Measurements from ENCODE around the gene PTMS.

The PTMS gene

GRCh38 chr12:6790496-6791150 lies 24.5 kb downstream of the PTMS start:
- H3K4me3 ChIP-seq (ENCODE audit: low read length in 2 of 2), result no peak overlapping the region
- no peak overlapping the region for H4K91ac ChIP-seq (ENCODE audit: low read depth, low read length, poor library complexity)
- no peak overlapping the region for H3K14ac ChIP-seq (ENCODE audit: low read length)
- no peak overlapping the region for H3K23ac ChIP-seq (ENCODE audit: low read depth, low read length, poor library complexity)
- no peaks in the 10 kb centered on the region for H3K36me3 ChIP-seq (replicated peaks in 1 of 2; ENCODE audit: control insufficient read depth in 2 of 2, insufficient read depth in 2 of 2, low read length in 2 of 2)
- no peaks in the 10 kb centered on the region for H3K27me3 ChIP-seq (ENCODE audit: control insufficient read depth in 3 of 3, insufficient read depth in 3 of 3, low read depth in 1 of 3, low read length in 3 of 3)
- DNase-seq (ENCODE audit: low spot score), result no peak
- H2BK15ac ChIP-seq (ENCODE audit: low read length), result no peak overlapping the region
- H3K79me1 ChIP-seq (ENCODE audit: low read depth, low read length), result no peaks in the 10 kb centered on the region
- no peak overlapping the region for H2BK12ac ChIP-seq (ENCODE audit: low read length)
- peaks cover 21 to 30% of the 10 kb centered on the region in 2 donors for H3K4me1 ChIP-seq (ENCODE audit: control insufficient read depth in 2 of 2, insufficient read depth in 1 of 2, low read depth in 1 of 2, low read length in 2 of 2)
- peak overlapping the region; percentile 69 for H2AFZ ChIP-seq (ENCODE audit: low read length)
- no peak overlapping the region for H3K4me2 ChIP-seq (ENCODE audit: insufficient read depth, low read length, poor library complexity, severe bottlenecking)
- no peak overlapping the region for H3K9ac ChIP-seq (ENCODE audit: low read depth, low read length, poor library complexity)
- H2BK5ac ChIP-seq (ENCODE audit: low read length), result no peak overlapping the region
- no peak overlapping the region for H3K18ac ChIP-seq (ENCODE audit: low read length)
- H3K9me3 ChIP-seq (replicated peaks in 1 of 2; ENCODE audit: control insufficient read depth in 2 of 2, insufficient read depth in 1 of 2, low read depth in 1 of 2, low read length in 2 of 2), result no peaks in the 10 kb centered on the region
- no CpG with 5 or more reads among the region's 12 CpGs for WGBS, 2 donors (ENCODE audit: extremely low coverage in 2 of 2, insufficient read length in 2 of 2, insufficient replicate concordance in 1 of 2)
- H2BK120ac ChIP-seq (ENCODE audit: low read depth, low read length), result no peak overlapping the region
- no peak overlapping the region for H4K8ac ChIP-seq (ENCODE audit: low read depth, low read length)
- H2AK5ac ChIP-seq (ENCODE audit: low read depth, low read length), result no peak overlapping the region
- no peak overlapping the region for H3K4ac ChIP-seq (ENCODE audit: low read length)
- H3K27ac ChIP-seq (replicated peaks; ENCODE audit: low read length), result no peak overlapping the region

- no CpG with 5 or more reads among the region's 13 CpGs for WGBS, 2 donors (ENCODE audit: extremely low coverage in 2 of 2, insufficient read length in 2 of 2, insufficient replicate concordance in 1 of 2)
- peak overlapping the region; percentile 31 for H2BK5ac ChIP-seq (ENCODE audit: low read length)
- H2AK5ac ChIP-seq (ENCODE audit: low read depth, low read length), result peak overlapping the region; percentile 77
- H2BK120ac ChIP-seq (ENCODE audit: low read depth, low read length), result no peak overlapping the region
- no peak overlapping the region for H3K27ac ChIP-seq (replicated peaks; ENCODE audit: low read length)
- peak overlapping the region; percentile 89 for H2BK12ac ChIP-seq (ENCODE audit: low read length)
- peak overlapping the region; percentile 2 for H3K23ac ChIP-seq (ENCODE audit: low read depth, low read length, poor library complexity)
- H3K18ac ChIP-seq (ENCODE audit: low read length), result peak overlapping the region; percentile 88
- peak overlapping the region; percentile 89 for H2AFZ ChIP-seq (ENCODE audit: low read length)
- no peaks in the 10 kb centered on the region for H3K36me3 ChIP-seq (replicated peaks in 1 of 2; ENCODE audit: control insufficient read depth in 2 of 2, insufficient read depth in 2 of 2, low read length in 2 of 2)
- H3K9me3 ChIP-seq (replicated peaks in 1 of 2; ENCODE audit: control insufficient read depth in 2 of 2, insufficient read depth in 1 of 2, low read depth in 1 of 2, low read length in 2 of 2), result no peaks in the 10 kb centered on the region
- H4K8ac ChIP-seq (ENCODE audit: low read depth, low read length), result peak overlapping the region; percentile 92
- no peak overlapping the region for H3K9ac ChIP-seq (ENCODE audit: low read depth, low read length, poor library complexity)
- H3K4ac ChIP-seq (ENCODE audit: low read length), result no peak overlapping the region
- no peak overlapping the region for H4K91ac ChIP-seq (ENCODE audit: low read depth, low read length, poor library complexity)
- H3K4me1 ChIP-seq (ENCODE audit: control insufficient read depth in 2 of 2, insufficient read depth in 1 of 2, low read depth in 1 of 2, low read length in 2 of 2), result peaks cover 18 to 22% of the 10 kb centered on the region in 2 donors
- H3K79me1 ChIP-seq (ENCODE audit: low read depth, low read length), result no peaks in the 10 kb centered on the region
- DNase-seq (ENCODE audit: low spot score), result no peak
- peak overlapping the region in 1 of 2 donors; percentile 15 for H3K4me3 ChIP-seq (ENCODE audit: low read length in 2 of 2)
- no peaks in the 10 kb centered on the region for H3K27me3 ChIP-seq (ENCODE audit: control insufficient read depth in 3 of 3, insufficient read depth in 3 of 3, low read depth in 1 of 3, low read length in 3 of 3)
- no peak overlapping the region for H3K14ac ChIP-seq (ENCODE audit: low read length)
- peak overlapping the region; percentile 11 for H2BK15ac ChIP-seq (ENCODE audit: low read length)
- H3K4me2 ChIP-seq (ENCODE audit: insufficient read depth, low read length, poor library complexity, severe bottlenecking), result no peak overlapping the region
These were observed 25.9 kb downstream of the PTMS start for GRCh38 chr12:6791931-6792520.

DNA sequence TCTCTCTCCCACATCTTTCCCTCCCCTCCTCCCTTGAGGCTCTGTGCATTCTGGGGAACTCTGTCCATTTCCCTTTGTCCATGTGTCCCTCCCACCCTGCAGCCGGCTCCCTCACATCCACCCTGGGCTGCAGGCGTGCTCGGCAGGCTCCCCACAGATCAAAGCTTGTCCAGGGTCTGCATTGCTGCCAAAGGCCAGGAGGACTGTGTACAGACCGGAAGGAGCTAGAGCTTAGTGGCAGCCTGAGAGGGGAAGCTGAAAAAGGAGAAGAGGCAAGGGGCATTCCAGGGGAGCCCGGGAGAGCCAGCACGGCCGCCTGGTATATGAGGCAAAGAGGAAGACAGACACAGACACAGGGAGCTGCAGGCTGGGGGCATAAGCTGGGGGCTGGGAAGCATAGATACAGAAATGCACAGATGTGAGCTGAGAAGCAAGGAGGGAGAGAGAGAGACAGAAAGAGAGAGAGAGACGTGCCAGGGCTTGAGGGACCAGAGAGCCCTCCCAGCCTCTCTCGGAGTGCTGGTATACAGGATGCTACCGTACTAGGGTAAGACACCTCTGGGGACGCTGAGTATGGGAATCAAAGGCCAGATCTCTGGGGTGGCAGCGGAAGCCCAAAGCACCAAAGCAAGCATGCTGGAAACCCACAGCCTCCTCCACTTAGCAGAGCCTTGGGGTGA lies 26.5 kb downstream of the PTMS start:
- H3K27me3 ChIP-seq (ENCODE audit: control insufficient read depth in 3 of 3, insufficient read depth in 3 of 3, low read depth in 1 of 3, low read length in 3 of 3), result no peaks in the 10 kb centered on the region
- peak overlapping the region; percentile 11 for H2BK15ac ChIP-seq (ENCODE audit: low read length)
- no peak overlapping the region for H4K91ac ChIP-seq (ENCODE audit: low read depth, low read length, poor library complexity)
- peak overlapping the region; percentile 1 for H3K14ac ChIP-seq (ENCODE audit: low read length)
- peak overlapping the region; percentile 89 for H2AFZ ChIP-seq (ENCODE audit: low read length)
- H3K27ac ChIP-seq (replicated peaks; ENCODE audit: low read length), result peak overlapping the region; percentile 37
- H3K4me1 ChIP-seq (ENCODE audit: control insufficient read depth in 2 of 2, insufficient read depth in 1 of 2, low read depth in 1 of 2, low read length in 2 of 2), result peaks cover 18% of the 10 kb centered on the region in 2 donors
- DNase-seq (ENCODE audit: low spot score), result no peak
- no peak overlapping the region for H2AK5ac ChIP-seq (ENCODE audit: low read depth, low read length)
- H3K36me3 ChIP-seq (replicated peaks in 1 of 2; ENCODE audit: control insufficient read depth in 2 of 2, insufficient read depth in 2 of 2, low read length in 2 of 2), result no peaks in the 10 kb centered on the region
- H3K4me2 ChIP-seq (ENCODE audit: insufficient read depth, low read length, poor library complexity, severe bottlenecking), result no peak overlapping the region
- H3K9ac ChIP-seq (ENCODE audit: low read depth, low read length, poor library complexity), result no peak overlapping the region
- H3K9me3 ChIP-seq (replicated peaks in 1 of 2; ENCODE audit: control insufficient read depth in 2 of 2, insufficient read depth in 1 of 2, low read depth in 1 of 2, low read length in 2 of 2), result no peaks in the 10 kb centered on the region
- no peak overlapping the region for H2BK120ac ChIP-seq (ENCODE audit: low read depth, low read length)
- H3K4ac ChIP-seq (ENCODE audit: low read length), result no peak overlapping the region
- H3K23ac ChIP-seq (ENCODE audit: low read depth, low read length, poor library complexity), result no peak overlapping the region
- WGBS, 2 donors (ENCODE audit: extremely low coverage in 2 of 2, insufficient read length in 2 of 2, insufficient replicate concordance in 1 of 2), result no CpG with 5 or more reads among the region's 12 CpGs
- H4K8ac ChIP-seq (ENCODE audit: low read depth, low read length), result no peak overlapping the region
- no peak overlapping the region for H2BK12ac ChIP-seq (ENCODE audit: low read length)
- peak overlapping the region; percentile 31 for H2BK5ac ChIP-seq (ENCODE audit: low read length)
- H3K4me3 ChIP-seq (ENCODE audit: low read length in 2 of 2), result peak overlapping the region in 1 of 2 donors; percentile 15
- no peaks in the 10 kb centered on the region for H3K79me1 ChIP-seq (ENCODE audit: low read depth, low read length)
- peak overlapping the region; percentile 22 for H3K18ac ChIP-seq (ENCODE audit: low read length)

GRCh38 chr12:6795088-6795487 lies 28.9 kb downstream of the PTMS start:
- Histone ChIP-seq H3K23ac (ENCODE audit: low read depth, low read length, poor library complexity) (no peak overlapping the region), H3K4me1 (ENCODE audit: control insufficient read depth in 2 of 2, insufficient read depth in 1 of 2, low read depth in 1 of 2, low read length in 2 of 2) (peaks cover 12% of the 10 kb centered on the region in 2 donors), H3K18ac (ENCODE audit: low read length) (no peak overlapping the region), H3K9me3 (replicated peaks in 1 of 2; ENCODE audit: control insufficient read depth in 2 of 2, insufficient read depth in 1 of 2, low read depth in 1 of 2, low read length in 2 of 2) (no peaks in the 10 kb centered on the region), H4K91ac (ENCODE audit: low read depth, low read length, poor library complexity) (no peak overlapping the region), H2AFZ (ENCODE audit: low read length) (no peak overlapping the region), H2BK15ac (ENCODE audit: low read length) (no peak overlapping the region), H3K4me2 (ENCODE audit: insufficient read depth, low read length, poor library complexity, severe bottlenecking) (no peak overlapping the region), H3K79me1 (ENCODE audit: low read depth, low read length) (no peaks in the 10 kb centered on the region), H4K8ac (ENCODE audit: low read depth, low read length) (no peak overlapping the region), H2BK5ac (ENCODE audit: low read length) (no peak overlapping the region), H3K4me3 (ENCODE audit: low read length in 2 of 2) (no peak overlapping the region), H3K36me3 (replicated peaks in 1 of 2; ENCODE audit: control insufficient read depth in 2 of 2, insufficient read depth in 2 of 2, low read length in 2 of 2) (no peaks in the 10 kb centered on the region), H3K27me3 (ENCODE audit: control insufficient read depth in 3 of 3, insufficient read depth in 3 of 3, low read depth in 1 of 3, low read length in 3 of 3) (no peaks in the 10 kb centered on the region), H2AK5ac (ENCODE audit: low read depth, low read length) (no peak overlapping the region), H2BK120ac (ENCODE audit: low read depth, low read length) (no peak overlapping the region), H3K9ac (ENCODE audit: low read depth, low read length, poor library complexity) (no peak overlapping the region), H3K14ac (ENCODE audit: low read length) (no peak overlapping the region), H3K4ac (ENCODE audit: low read length) (no peak overlapping the region), H2BK12ac (ENCODE audit: low read length) (no peak overlapping the region), H3K27ac (replicated peaks; ENCODE audit: low read length) (no peak overlapping the region)
- WGBS, 2 donors (ENCODE audit: extremely low coverage in 2 of 2, insufficient read length in 2 of 2, insufficient replicate concordance in 1 of 2), result no CpG with 5 or more reads among the region's 2 CpGs
- DNase-seq (ENCODE audit: low spot score), result no peak

Measured in neuronal stem cell (in vitro differentiated cells).